Vagina (tissue), 2 donors: ENCODE results near the gene RIPOR3. TPM values are rescaled to one million over a fixed set of nuclear protein-coding genes. Genes with fewer than 3 reads are reported as not detected.
"Not testable (repeated sequence)": the region's sequence is repeated elsewhere in the genome, so short reads cannot be mapped to it uniquely, and the experiment has no call there.

Experiments
- DNase-seq, 2 donors: peaks; one replicate each; pipeline ENCODE4 v3.0.0-alpha.2; 2017; ENCODE audit errors: extremely low spot score in 2 of 2
- H3K27ac ChIP-seq: fragments of 200-600 bp; sonication (generic); one replicate; pipeline ENCODE4 v1.5.1; 2019
- H3K27me3 ChIP-seq: fragments of 200-600 bp; sonication (generic); one replicate; pipeline ENCODE4 v1.5.1; 2019
- H3K36me3 ChIP-seq, 2 donors: fragments of 200-600 bp; sonication (generic); one replicate each; pipeline ENCODE4 v1.5.1; 2017 to 2019
- H3K4me1 ChIP-seq: fragments of 200-600 bp; sonication (generic); one replicate; pipeline ENCODE4 v1.5.1; 2019
- H3K4me3 ChIP-seq, 2 donors: fragments of 200-600 bp; sonication (generic); 1 replicate in 1 of 2; 2 replicates in 1 of 2; pipeline ENCODE4 v1.5.1; 2016 to 2019
- H3K9me3 ChIP-seq: fragments of 200-600 bp; sonication (generic); one replicate; pipeline ENCODE4 v1.5.1; 2019
- POLR2A ChIP-seq, 2 donors: fragments of 450-650 bp; IDR thresholded peaks; one replicate each; pipeline ENCODE4 v1.6.1; 2017; ENCODE audit warnings: antibody characterized with exemption in 2 of 2, mild to moderate bottlenecking in 2 of 2, moderate library complexity in 2 of 2
- POLR2AphosphoS5 ChIP-seq, 2 donors: sonication (generic); formaldehyde crosslinking; IDR thresholded peaks; one replicate each; pipeline ENCODE4 v1.9.0; 2017; ENCODE audit warnings: antibody characterized with exemption in 2 of 2, mild to moderate bottlenecking in 2 of 2, low read depth in 1 of 2; ENCODE audit not compliant: insufficient read depth in 1 of 2
- intact Hi-C: fragments of 100-400 bp; cut with DNase I; formaldehyde crosslinking; loops from one replicate; pipeline ENCODE4 v1.15.1; 2023
- total RNA-seq: library from RNA; depleted of rRNA; stranded (reverse); fragments of >200 nt; gene quantifications from one replicate; pipeline ENCODE4 v1.2.3, GENCODE V29; 2016
- TF ChIP-seq, protein P1 (sequence below), 3 experiments: fragments of 450-650 bp in 2 of 3; fragments of 200-600 bp in 1 of 3; sonication (generic) in 1 of 3; IDR thresholded peaks; one replicate each; pipeline ENCODE4 v1.5.1; 2017 to 2019; ENCODE audit warnings: antibody characterized with exemption in 3 of 3, mild to moderate bottlenecking in 2 of 3, moderate library complexity in 2 of 3

Gene RIPOR3
- total RNA-seq, 1 donor from 2014 or later: 38.1 TPM

DNA sequence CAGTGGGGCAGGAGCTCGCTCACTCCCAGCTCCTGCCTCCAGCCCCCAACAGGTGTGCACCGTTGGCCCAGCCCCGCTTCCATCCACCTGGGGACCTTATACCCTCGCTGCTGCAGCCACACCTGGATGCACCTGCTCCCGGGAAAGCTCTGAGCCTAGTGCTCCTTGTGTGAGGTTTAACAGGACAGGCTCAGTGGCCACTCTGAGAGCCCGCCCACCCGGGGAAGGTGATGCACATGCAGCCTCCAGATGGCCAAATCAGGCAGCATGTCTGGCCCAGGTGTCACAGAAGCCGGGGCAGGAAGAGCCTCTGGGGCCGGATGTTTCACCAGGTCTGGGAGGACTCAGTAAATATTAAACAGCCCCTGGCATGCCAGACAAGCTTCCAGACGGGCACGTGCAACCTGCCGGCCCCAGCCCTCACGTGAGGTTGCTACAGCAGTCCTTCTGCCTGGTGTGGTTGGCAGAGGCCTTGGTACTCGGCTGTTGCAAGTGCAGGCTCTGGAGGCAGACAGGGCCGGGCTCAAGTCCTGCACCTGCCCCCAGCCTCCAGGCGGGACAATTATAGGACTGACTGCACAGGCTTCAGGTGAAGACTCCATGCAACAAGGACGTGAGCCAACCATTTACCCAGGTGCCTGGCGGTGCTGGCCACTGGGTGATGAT, 66.9 kb downstream of the RIPOR3 start:
- H3K36me3 ChIP-seq: no peaks in the 10 kb centered on the region
- H3K27ac ChIP-seq: no peak overlapping the region
- peaks cover 14% of the 10 kb centered on the region for H3K4me1 ChIP-seq
- intact Hi-C loops: loop anchor here (10.0 kb wide), 1 partner anchor 90 kb away; no protein-coding TSS in a partner anchor
- H3K27me3 ChIP-seq: no peaks in the 10 kb centered on the region
- no peaks in the 10 kb centered on the region for H3K9me3 ChIP-seq
- H3K4me3 ChIP-seq: no peak overlapping the region
- DNase-seq: no peak
- TF ChIP-seq, protein P1, sequence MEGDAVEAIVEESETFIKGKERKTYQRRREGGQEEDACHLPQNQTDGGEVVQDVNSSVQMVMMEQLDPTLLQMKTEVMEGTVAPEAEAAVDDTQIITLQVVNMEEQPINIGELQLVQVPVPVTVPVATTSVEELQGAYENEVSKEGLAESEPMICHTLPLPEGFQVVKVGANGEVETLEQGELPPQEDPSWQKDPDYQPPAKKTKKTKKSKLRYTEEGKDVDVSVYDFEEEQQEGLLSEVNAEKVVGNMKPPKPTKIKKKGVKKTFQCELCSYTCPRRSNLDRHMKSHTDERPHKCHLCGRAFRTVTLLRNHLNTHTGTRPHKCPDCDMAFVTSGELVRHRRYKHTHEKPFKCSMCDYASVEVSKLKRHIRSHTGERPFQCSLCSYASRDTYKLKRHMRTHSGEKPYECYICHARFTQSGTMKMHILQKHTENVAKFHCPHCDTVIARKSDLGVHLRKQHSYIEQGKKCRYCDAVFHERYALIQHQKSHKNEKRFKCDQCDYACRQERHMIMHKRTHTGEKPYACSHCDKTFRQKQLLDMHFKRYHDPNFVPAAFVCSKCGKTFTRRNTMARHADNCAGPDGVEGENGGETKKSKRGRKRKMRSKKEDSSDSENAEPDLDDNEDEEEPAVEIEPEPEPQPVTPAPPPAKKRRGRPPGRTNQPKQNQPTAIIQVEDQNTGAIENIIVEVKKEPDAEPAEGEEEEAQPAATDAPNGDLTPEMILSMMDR (IDR thresholded peaks at IDR 0.05): no peak
- TF ChIP-seq POLR2A (IDR thresholded peaks at IDR 0.05) (no peak), POLR2AphosphoS5 (IDR thresholded peaks at IDR 0.05; ENCODE audit: insufficient read depth in 1 of 2, low read depth in 1 of 2) (no peak)

DNA sequence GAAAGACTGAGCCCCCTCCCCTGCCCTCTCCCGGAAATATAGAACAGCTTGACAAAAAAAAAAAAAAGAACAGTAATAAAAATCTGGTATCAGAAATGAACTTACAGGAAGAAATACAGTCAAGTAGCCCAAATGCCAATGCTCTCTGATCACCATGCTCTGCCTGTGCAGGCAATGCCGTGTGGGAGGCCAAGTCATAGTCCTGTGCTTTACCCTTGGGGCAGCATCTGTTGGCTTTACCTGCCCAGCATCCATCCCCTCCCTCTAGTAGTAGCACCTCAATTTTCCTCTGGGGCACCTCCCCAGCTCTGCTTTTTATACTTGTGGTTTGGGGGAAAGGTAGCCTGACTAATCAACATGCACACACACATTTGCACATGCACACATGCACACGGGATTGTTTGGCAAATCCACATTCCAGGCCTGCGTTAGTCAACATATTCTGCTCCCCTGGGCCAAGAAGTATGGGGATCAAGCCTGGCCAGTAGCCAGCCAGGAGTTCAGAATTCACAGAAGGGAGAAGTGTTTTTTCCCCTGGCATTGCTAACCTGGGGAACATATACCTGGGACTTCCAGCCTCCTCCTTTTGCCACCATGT, 70.2 kb downstream of the RIPOR3 start:
- H3K4me1 ChIP-seq: peaks cover 5% of the 10 kb centered on the region
- intact Hi-C loops: loop anchor here (10.0 kb wide), 1 partner anchor 94 kb away; no protein-coding TSS in a partner anchor
- no peak for TF ChIP-seq POLR2AphosphoS5 (IDR thresholded peaks at IDR 0.05; ENCODE audit: insufficient read depth in 1 of 2, low read depth in 1 of 2)
- TF ChIP-seq POLR2A (IDR thresholded peaks at IDR 0.05): no peak
- TF ChIP-seq, protein P1 (IDR thresholded peaks at IDR 0.05): no peak

DNA sequence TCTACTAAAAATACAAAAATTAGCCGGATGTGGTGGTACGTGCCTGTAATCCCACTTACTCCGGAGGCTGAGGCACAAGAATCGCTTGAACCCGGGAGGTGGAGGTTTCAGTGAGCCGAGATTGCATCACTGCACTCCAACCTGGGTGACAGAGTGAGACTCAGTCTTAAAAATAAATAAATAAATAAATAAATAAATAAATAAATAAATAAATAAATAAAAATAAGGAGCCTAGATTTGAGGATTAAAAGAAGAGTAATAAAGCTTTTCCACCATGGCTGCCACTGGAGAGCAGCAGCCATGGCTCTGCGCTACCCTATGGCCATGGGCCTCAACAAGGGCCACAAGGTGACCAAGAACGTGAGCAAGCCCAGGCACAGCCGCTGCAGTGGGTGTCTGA, 70.9 kb downstream of the RIPOR3 start:
- not testable (repeated sequence) for H3K27me3 ChIP-seq, H3K9me3 ChIP-seq, DNase-seq, H3K4me1 ChIP-seq, H3K4me3 ChIP-seq, H3K27ac ChIP-seq, H3K36me3 ChIP-seq
- intact Hi-C loops: loop anchor here (10.0 kb wide), 1 partner anchor 94 kb away; no protein-coding TSS in a partner anchor

More for the DNA sequence above, 70.2 kb downstream of the RIPOR3 start:
- no peak for DNase-seq
- H3K36me3 ChIP-seq: no peaks in the 10 kb centered on the region
- no peak overlapping the region for H3K4me3 ChIP-seq
- H3K27me3 ChIP-seq: no peaks in the 10 kb centered on the region
- H3K27ac ChIP-seq: no peak overlapping the region
- no peaks in the 10 kb centered on the region for H3K9me3 ChIP-seq

DNA sequence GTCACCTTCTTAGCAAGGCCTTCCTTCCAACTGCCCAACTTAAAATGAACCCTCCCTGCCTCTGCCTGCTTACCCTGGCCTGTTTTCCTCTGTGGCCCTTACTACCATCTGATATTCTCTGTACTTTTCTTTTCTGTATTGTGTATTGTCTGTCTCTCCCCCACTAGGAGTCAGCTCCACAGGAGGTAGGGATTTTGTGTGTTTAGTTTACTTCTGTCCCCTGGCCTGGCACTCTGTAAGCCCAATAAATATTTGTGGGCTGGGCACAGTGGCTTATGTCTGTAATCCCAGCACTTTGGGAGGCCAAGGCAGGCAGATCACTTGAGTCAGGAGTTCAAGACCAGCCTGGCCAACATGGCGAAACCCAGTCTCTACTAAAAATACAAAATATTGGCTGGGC, 72.8 kb downstream of the RIPOR3 start:
- no peak for DNase-seq
- Histone ChIP-seq H3K4me3 (no peak overlapping the region), H3K27ac (no peak overlapping the region), H3K27me3 (no peaks in the 10 kb centered on the region), H3K36me3 (no peaks in the 10 kb centered on the region), H3K9me3 (no peaks in the 10 kb centered on the region), H3K4me1 (no peaks in the 10 kb centered on the region)
- no peak for TF ChIP-seq POLR2AphosphoS5 (IDR thresholded peaks at IDR 0.05; ENCODE audit: insufficient read depth in 1 of 2, low read depth in 1 of 2)
- intact Hi-C loops: no loop called here

DNA sequence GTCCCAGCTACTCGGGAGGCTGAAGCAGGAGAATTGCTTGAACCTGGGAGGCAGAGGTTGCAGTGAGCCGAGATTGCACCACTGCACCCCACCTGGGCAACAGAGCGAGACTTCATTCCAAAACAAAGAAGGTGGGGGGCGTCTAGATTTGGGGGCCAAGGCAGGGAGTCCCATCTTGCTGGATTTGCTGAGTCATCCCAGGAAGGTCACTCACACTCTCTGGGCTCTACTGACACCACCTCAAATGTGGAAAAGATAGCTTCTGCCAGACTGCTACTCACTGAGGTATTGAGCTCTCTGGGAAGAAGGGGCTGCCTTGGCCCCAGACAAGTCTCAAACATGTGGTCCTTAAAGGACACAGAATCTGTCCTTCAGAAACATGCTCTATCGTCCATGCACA, 74.3 kb downstream of the RIPOR3 start:
- DNase-seq: no peak
- intact Hi-C loops: no loop called here
- Histone ChIP-seq H3K9me3 (no peaks in the 10 kb centered on the region), H3K27me3 (no peaks in the 10 kb centered on the region), H3K27ac (no peak overlapping the region), H3K36me3 (no peaks in the 10 kb centered on the region), H3K4me1 (no peaks in the 10 kb centered on the region), H3K4me3 (no peak overlapping the region)
- TF ChIP-seq, protein P1 (IDR thresholded peaks at IDR 0.05): no peak
- TF ChIP-seq POLR2A (IDR thresholded peaks at IDR 0.05) (no peak), POLR2AphosphoS5 (IDR thresholded peaks at IDR 0.05; ENCODE audit: insufficient read depth in 1 of 2, low read depth in 1 of 2) (no peak)

DNA sequence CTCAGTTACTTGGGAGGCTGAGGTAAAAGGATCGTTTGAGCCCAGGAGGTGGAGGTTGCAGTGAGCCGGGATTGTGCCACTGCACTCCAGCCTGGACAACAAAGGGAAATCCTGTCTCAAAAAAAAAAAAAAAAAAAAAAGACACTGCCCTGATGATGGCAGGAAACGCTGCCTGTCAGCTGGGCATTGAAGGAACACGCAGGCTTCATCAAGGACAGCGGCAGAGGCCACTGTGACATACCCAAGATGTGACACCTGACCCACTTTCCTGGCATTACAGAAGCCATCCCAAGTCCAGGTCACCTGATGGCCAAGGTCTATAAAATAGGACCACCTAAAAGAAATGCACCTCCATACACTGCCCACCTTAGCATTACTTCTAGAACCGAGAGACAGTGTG, 75.9 kb downstream of the RIPOR3 start:
- Histone ChIP-seq H3K27ac (no peak overlapping the region), H3K4me1 (no peaks in the 10 kb centered on the region), H3K9me3 (no peaks in the 10 kb centered on the region), H3K4me3 (no peak overlapping the region), H3K36me3 (no peaks in the 10 kb centered on the region), H3K27me3 (no peaks in the 10 kb centered on the region)
- intact Hi-C loops: no loop called here
- no peak for DNase-seq
- TF ChIP-seq POLR2AphosphoS5 (IDR thresholded peaks at IDR 0.05; ENCODE audit: insufficient read depth in 1 of 2, low read depth in 1 of 2) (no peak), POLR2A (IDR thresholded peaks at IDR 0.05) (no peak)
- TF ChIP-seq, protein P1 (IDR thresholded peaks at IDR 0.05): no peak
